ENCODE measurements around the gene PAF1. TPM values are rescaled to one million over a fixed set of nuclear protein-coding genes. Genes with fewer than 3 reads are reported as not detected.

Gene PAF1
- total and polyA plus RNA-seq, 2 of the 13 experiments (the other 11 are each of a cell fraction or from before 2014, with no cell fraction given) = 30.2 to 31.1 TPM

DNA sequence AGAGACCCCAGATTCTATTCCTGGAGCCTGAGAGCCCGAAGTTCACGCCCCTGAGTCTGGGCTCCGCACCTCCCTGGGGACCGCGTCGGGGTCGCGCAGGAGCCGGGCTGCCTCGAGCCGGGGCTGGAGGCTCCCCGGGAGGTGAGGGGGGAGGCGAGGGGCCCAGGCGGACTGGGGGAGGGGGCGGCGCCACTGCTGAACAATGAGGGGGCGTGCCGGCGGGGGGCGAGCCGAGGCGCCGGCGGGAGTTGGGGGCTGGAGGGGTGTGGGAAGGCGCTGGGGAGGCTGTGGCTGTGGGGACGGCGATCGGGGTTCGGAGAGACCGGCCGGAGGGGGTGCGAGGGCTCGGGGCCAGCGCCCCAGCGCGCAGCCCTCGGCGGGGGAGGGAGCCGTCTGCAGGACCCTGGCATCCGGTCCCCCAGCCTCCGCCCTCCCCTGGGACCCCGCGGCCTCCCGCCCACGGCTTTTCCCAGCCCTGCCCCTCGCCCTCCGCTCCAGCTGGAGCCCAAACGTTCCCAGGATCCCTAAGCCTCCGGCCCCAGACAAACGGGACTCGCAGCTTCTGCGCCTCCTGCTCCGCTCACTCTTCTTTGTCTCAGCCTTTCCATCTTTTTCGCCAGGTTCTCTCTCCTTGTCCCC, 22.5 kb upstream of the PAF1 start (continued):
- TF ChIP-seq ZBTB3 (CRISPR knock-in tag; IDR thresholded peaks at IDR 0.05; ENCODE audit: borderline replicate concordance, low read depth) (0 out of 2 replicates have a peak, but pooled peaks have one; percentile 10), ZFAT (CRISPR knock-in tag; conservative IDR thresholded peaks at IDR 0.05) (no peak), ZC3H13 (CRISPR knock-in tag; IDR thresholded peaks at IDR 0.05) (peak; percentile 58; the same call in 1 of the 2 replicates), ZNF446 (CRISPR knock-in tag; IDR thresholded peaks at IDR 0.05) (0 out of 2 replicates have a peak, but pooled peaks have one; percentile 45), ZNF883 (CRISPR knock-in tag; IDR thresholded peaks at IDR 0.05; ENCODE audit: not compliant biosample characterization) (peak; percentile 23), KDM2A (CRISPR knock-in tag; IDR thresholded peaks at IDR 0.05; ENCODE audit: borderline replicate concordance, low read depth) (peak; percentile 39; the same call in 1 of the 2 replicates), SOX13 (IDR thresholded peaks at IDR 0.05) (no peak), SOX13 (CRISPR knock-in tag; conservative IDR thresholded peaks at IDR 0.05 in 1 of 2, IDR thresholded peaks at IDR 0.05 in 1 of 2) (peak in 1 of 2 experiments; percentile 45; a peak in 1 of 4 replicates), ZNF260 (CRISPR knock-in tag; IDR thresholded peaks at IDR 0.05; ENCODE audit: borderline replicate concordance, low read depth) (no peak), ZBTB7A (CRISPR knock-in tag; IDR thresholded peaks at IDR 0.05) (0 out of 2 replicates have a peak, but pooled peaks have one; percentile 35), SIN3A (IDR thresholded peaks at IDR 0.05; ENCODE audit: borderline replicate concordance, low read depth, low read length) (peak; percentile 55; the same call in 1 of the 2 replicates)
- TF ChIP-seq, protein P1, sequence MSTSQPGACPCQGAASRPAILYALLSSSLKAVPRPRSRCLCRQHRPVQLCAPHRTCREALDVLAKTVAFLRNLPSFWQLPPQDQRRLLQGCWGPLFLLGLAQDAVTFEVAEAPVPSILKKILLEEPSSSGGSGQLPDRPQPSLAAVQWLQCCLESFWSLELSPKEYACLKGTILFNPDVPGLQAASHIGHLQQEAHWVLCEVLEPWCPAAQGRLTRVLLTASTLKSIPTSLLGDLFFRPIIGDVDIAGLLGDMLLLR (CRISPR knock-in tag; IDR thresholded peaks at IDR 0.05) = no peak
- TF ChIP-seq, protein P2, sequence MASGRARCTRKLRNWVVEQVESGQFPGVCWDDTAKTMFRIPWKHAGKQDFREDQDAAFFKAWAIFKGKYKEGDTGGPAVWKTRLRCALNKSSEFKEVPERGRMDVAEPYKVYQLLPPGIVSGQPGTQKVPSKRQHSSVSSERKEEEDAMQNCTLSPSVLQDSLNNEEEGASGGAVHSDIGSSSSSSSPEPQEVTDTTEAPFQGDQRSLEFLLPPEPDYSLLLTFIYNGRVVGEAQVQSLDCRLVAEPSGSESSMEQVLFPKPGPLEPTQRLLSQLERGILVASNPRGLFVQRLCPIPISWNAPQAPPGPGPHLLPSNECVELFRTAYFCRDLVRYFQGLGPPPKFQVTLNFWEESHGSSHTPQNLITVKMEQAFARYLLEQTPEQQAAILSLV (CRISPR knock-in tag; IDR thresholded peaks at IDR 0.05; ENCODE audit: borderline replicate concordance) = no peak

All from HepG2 (cell line).